HPDE6-E6E7 (cell line): ENCODE results near the gene TMEM51.

ENCODE experiments used
- DNase-seq: peaks from one replicate; pipeline ENCODE4 v3.0.0; 2011; ENCODE audit warnings: missing footprints; ENCODE audit errors: extremely low spot score

The TMEM51 gene

DNA sequence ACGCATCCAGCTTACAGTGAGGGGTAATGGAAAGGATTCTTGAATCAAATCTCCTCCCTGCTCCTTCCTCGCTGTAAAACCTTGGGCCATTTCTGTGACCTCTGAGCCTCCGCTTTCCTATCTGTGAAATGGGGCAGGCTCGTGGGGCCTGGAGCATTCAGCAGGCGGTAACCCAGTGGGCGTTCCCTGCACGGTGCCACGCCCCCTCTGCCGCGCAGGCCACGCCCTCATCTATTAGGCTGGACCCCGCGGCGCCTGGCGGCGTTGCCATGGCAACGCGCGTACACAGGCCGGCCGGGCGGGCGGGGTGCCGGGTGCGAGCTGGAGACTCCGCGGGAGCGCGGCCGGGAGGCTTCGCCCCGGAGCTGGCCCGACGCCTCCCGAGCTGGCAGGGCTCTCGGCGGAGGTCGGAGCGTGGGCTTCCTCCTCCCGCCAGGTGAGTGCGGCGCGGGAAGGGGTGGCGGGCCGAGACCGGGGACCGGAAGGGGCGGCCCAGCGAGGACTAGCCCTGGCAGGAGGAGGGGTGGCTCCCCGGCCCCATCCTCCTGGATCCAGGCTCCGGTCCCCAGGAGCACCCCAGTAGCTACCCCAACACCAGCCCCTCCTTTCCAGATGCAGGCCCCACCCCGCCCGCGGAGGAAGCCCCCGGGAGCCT is 93.5 kb downstream of the TMEM51 start, which contains the start of gene FHAD1:
FHAD1 (plus strand) TSS at position 264 of the 655 bp plus-strand sequence. CDS start 4,562 bp downstream, outside the sequence.
- peak; percentile 33 for DNase-seq

DNA sequence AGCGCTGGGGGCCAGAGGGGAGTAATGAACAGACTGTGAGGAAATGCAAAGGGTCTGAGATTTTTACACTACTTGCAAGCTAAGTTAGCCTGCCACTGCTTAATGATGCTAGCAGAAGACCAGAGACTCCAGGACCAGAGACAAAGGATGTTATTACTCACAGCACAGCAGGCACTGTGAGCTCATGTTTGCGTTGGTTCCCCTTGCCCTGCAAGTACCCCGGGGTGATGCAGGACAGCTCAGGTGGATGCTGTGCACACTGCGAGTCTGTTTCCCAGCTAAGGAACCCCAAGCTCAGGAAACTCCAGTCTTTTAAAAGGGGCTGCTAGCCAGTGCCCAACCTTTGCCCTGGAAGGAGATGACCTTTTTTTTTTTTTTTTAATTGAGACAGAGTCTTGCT is 94.7 kb downstream of the TMEM51 start:
- DNase-seq: no peak

GRCh38 chr1:15249081-15249480 is 95.5 kb downstream of the TMEM51 start:
- no peak for DNase-seq

GRCh38 chr1:15251857-15252835 is 98.6 kb downstream of the TMEM51 start:
- DNase-seq: no peak

GRCh38 chr1:15254559-15254958 is 101.0 kb downstream of the TMEM51 start:
- DNase-seq: no peak

- no peak for DNase-seq
These were observed 102.1 kb downstream of the TMEM51 start for GRCh38 chr1:15255582-15256149.

GRCh38 chr1:15256584-15256983 is 103.0 kb downstream of the TMEM51 start:
- DNase-seq: no peak

DNA sequence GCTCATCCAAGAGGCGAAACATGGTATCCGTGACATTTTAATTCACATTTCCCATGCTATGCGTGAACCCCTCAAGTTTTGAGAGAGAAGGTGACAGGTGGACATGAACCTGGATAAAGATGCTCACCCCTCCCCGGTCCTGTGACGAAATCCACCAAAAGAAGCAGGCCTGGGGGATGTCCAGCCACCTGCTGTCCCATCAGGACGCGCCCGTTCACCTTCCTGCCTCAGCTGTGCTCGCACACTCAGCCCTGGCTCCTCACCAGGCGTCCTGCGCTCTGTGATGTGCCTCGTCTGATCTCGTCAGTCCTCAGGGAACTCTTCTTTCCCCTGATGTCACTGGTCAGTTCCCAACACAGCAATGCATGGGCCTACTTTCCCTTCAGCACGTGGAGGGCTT is 103.8 kb downstream of the TMEM51 start:
- DNase-seq: no peak

- no peak for DNase-seq
These were observed 105.5 kb downstream of the TMEM51 start for GRCh38 chr1:15258833-15259621.

- DNase-seq: no peak
These were observed 106.1 kb downstream of the TMEM51 start for GRCh38 chr1:15259622-15260007.

DNA sequence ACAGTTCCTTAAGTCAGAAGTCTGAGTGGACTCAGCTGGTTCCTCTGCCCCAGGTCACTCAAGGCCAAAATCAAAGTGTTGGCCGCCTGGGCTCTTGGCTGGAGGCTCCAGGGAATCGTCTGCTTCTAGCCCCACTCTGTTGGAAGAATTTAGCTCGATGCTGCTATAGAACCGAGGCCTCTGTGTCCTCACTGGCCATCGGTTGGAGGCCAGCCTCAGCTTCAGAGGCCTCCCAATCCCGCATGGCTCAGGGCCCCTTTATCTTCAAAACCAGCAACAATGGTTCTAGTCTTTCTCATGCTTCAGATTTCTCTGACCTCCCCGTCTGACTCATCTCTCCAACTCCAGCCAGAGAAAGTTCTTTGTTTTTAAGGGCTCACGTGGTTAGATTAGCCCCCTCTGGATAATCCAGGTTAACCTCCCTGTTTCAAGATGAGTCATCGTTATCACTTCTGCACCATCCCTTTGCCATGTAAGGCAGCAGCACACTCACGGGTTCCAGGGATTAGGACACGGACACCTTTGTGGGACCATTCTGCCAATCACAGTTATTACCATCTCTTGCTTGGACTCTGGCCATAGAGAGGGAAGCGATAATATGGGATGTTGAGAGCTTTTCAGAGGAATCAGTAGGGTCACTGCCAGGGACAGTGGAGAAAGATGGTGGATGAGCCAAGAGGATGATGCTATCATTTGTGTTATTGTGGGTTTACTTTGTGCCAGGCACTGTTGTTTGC is 107.0 kb downstream of the TMEM51 start:
- DNase-seq: peak; percentile 40

- peak; percentile 49 for DNase-seq
These were observed 107.8 kb downstream of the TMEM51 start for GRCh38 chr1:15261155-15262002.

- DNase-seq: no peak
These were observed 108.4 kb downstream of the TMEM51 start for GRCh38 chr1:15262003-15262377.

DNA sequence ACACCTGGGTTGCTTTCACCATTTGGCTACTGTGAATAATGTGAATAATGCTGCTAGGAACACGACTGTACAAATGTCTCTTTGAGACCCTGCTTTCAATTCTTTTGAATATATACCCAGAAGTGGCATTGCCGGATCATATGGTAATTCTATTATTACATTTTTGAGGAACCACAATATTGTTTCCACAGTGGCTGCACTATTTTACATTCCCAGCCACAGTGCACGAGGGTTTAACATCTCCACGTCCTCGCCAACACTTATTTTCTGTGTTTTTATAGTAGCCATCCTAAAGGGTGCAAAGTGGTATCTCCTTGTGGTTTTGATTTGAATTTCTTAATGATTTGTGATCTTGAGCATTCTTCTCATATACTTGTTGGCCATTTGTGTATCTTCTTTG is 109.2 kb downstream of the TMEM51 start:
- DNase-seq: no peak

DNA sequence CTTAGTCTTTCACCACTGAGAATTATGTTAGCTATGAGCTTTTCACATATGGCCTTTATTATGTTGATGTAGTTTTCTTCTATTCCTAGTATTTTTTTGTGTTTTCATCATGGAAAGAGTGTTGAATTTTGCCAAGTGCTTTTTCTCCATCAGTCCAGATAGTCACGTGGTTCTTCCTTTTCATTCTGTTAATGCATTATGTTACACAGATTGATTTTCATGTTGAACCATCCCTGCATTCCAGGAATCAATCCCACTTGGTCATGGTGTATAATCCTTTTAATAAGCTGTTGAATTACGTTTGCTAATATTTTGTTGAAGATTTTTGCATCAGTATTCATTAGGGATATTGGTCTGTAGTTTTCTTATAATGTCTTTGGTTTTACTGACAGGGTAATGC is 111.2 kb downstream of the TMEM51 start:
- DNase-seq: no peak
